A549 (cell line): Measurements from ENCODE around the gene NQO2. TPM values are rescaled to one million over a fixed set of nuclear protein-coding genes. Genes with fewer than 3 reads are reported as not detected.

Experiments used
- ATAC-seq, 2 experiments: fragments of 200-7000 bp in 1 of 2; fragments of >200 bp in 1 of 2; cut with Nextera tagmentation in 1 of 2; cut with Tn5 transposase in 1 of 2; 3 replicates each; pipeline versions ENCODE4 v1.8.0 to v1.9.1; 2018 to 2020; ENCODE audit warnings: mild to moderate bottlenecking in 1 of 2, moderate library complexity in 1 of 2
- CTCF ChIA-PET: fragments of 300-600 bp; sonication (Branson Sonifier 250); formaldehyde crosslinking; extraction: SDS; loops from one replicate; lab custom pipeline; 2021; ENCODE audit warnings: antibody characterized with exemption, inconsistent platforms; lab: Yijun Ruan, JAX
- POLR2A ChIA-PET: fragments of 350-600 bp; formaldehyde crosslinking; extraction: SDS; loops from one replicate; lab custom pipeline; 2021; ENCODE audit warnings: antibody characterized with exemption, inconsistent platforms; lab: Yijun Ruan, JAX
- DNase-seq, 2 experiments: peaks; one replicate each; pipeline versions ENCODE4 v3.0.0 to v3.0.0-alpha.2; 2011 to 2016; ENCODE audit warnings: low read depth in 1 of 2, low spot score in 1 of 2
- FAIRE-seq: peaks from 2 replicates; lab custom pipeline; 2011; peaks lifted over from hg19 to GRCh38; lab: Jason Lieb, UNC
- H3K27ac ChIP-seq, 2 experiments: fragments of >200 bp; sonication (Bioruptor Twin); formaldehyde crosslinking; 3 replicates each; pipeline ENCODE4 v1.5.1; 2016 to 2017
- H3K4me1 ChIP-seq: fragments of >200 bp; sonication (Bioruptor Twin); formaldehyde crosslinking; 3 replicates; pipeline ENCODE4 v1.6.1; 2016
- H3K4me2 ChIP-seq: fragments of >200 bp; sonication (Bioruptor Twin); formaldehyde crosslinking; 3 replicates; pipeline ENCODE4 v1.6.1; 2016
- H3K4me3 ChIP-seq: fragments of >200 bp; sonication (Bioruptor Twin); formaldehyde crosslinking; 3 replicates; pipeline ENCODE4 v1.5.1; 2016
- H3K9me3 ChIP-seq: fragments of >200 bp; sonication (Bioruptor Twin); formaldehyde crosslinking; 3 replicates; pipeline ENCODE4 v1.6.1; 2016
- CBX8 ChIP-seq: fragments of 200-600 bp; sonication (generic); IDR thresholded peaks from 2 replicates; pipeline ENCODE4 v1.6.1; 2016
- CHD4 ChIP-seq: fragments of 200-600 bp; sonication (generic); IDR thresholded peaks from 2 replicates; pipeline ENCODE4 v1.6.1; 2016; ENCODE audit warnings: antibody characterized with exemption, mild to moderate bottlenecking, borderline replicate concordance
- FOSB ChIP-seq: fragments of 250-450 bp; sonication (Bioruptor Pico); IDR thresholded peaks from 2 replicates; pipeline ENCODE4 v1.5.0; 2020; ENCODE audit warnings: mild to moderate bottlenecking, moderate library complexity
- FOSL2 ChIP-seq, 2 experiments: fragments of 450-650 bp in 1 of 2; fragments of >200 bp in 1 of 2; sonication (Bioruptor Twin) in 1 of 2; formaldehyde crosslinking; IDR thresholded peaks; 2 replicates each; pipeline versions ENCODE4 v1.5.0 to v1.6.1; 2016 to 2020; ENCODE audit warnings: mild to moderate bottlenecking in 1 of 2, moderate library complexity in 1 of 2
- GATA3 ChIP-seq: IDR thresholded peaks from 2 replicates; pipeline ENCODE4 v1.6.1; 2012; ENCODE audit warnings: borderline replicate concordance
- HDAC2 ChIP-seq: fragments of 200-600 bp; sonication (generic); IDR thresholded peaks from 2 replicates; pipeline ENCODE4 v1.6.1; 2016
- HOXB13 ChIP-seq: fragments of 250-450 bp; sonication (Bioruptor Pico); IDR thresholded peaks from 2 replicates; pipeline ENCODE4 v1.5.0; 2020; ENCODE audit warnings: low read depth, mild to moderate bottlenecking, moderate library complexity
- HOXB5 ChIP-seq: fragments of 250-450 bp; sonication (Bioruptor Pico); IDR thresholded peaks from 2 replicates; pipeline ENCODE4 v1.5.0; 2020; ENCODE audit warnings: mild to moderate bottlenecking, moderate library complexity
- JUN ChIP-seq, 2 experiments: fragments of >200 bp; sonication (Bioruptor Twin); formaldehyde crosslinking; IDR thresholded peaks; 2 replicates in 1 of 2; 3 replicates in 1 of 2; pipeline ENCODE4 v1.6.1; 2016 to 2017
- KDM1A ChIP-seq: fragments of 200-600 bp; sonication (generic); IDR thresholded peaks from 2 replicates; pipeline ENCODE4 v1.6.1; 2016; ENCODE audit warnings: low read depth, mild to moderate bottlenecking
- KDM5A ChIP-seq: fragments of 200-600 bp; sonication (generic); IDR thresholded peaks from 2 replicates; pipeline ENCODE4 v1.6.1; 2016; ENCODE audit warnings: antibody characterized with exemption, mild to moderate bottlenecking
- MAFK ChIP-seq: fragments of 450-650 bp; IDR thresholded peaks from 2 replicates; pipeline ENCODE4 v1.6.1; 2014; ENCODE audit not compliant: partially characterized antibody
- MAZ ChIP-seq: fragments of 150-350 bp; IDR thresholded peaks from 2 replicates; pipeline ENCODE4 v1.6.1; 2014; ENCODE audit warnings: antibody characterized with exemption, low read depth, low read length, borderline replicate concordance
- MYC ChIP-seq: IDR thresholded peaks from 2 replicates; pipeline ENCODE4 v1.6.1; 2012; ENCODE audit warnings: mild to moderate bottlenecking, inconsistent platforms, low read length, improper control_type of control experiment, borderline replicate concordance
- POLR2A ChIP-seq: IDR thresholded peaks from 2 replicates; pipeline ENCODE4 v1.6.1; 2012; ENCODE audit warnings: mild to moderate bottlenecking, low read length
- SMC3 ChIP-seq: fragments of >200 bp; sonication (Bioruptor Twin); formaldehyde crosslinking; IDR thresholded peaks from 3 replicates; pipeline ENCODE4 v1.6.1; 2018; ENCODE audit warnings: inconsistent platforms
- TFCP2L1 ChIP-seq: fragments of 250-450 bp; sonication (Bioruptor Pico); IDR thresholded peaks from 2 replicates; pipeline ENCODE4 v1.5.0; 2021; ENCODE audit warnings: mild to moderate bottlenecking
- ZC3H11A ChIP-seq: fragments of 450-650 bp; IDR thresholded peaks from 2 replicates; pipeline ENCODE4 v1.6.1; 2014; ENCODE audit warnings: antibody characterized with exemption, mild to moderate bottlenecking
- ZNF302 ChIP-seq: fragments of 250-450 bp; sonication (Bioruptor Pico); IDR thresholded peaks from 2 replicates; pipeline ENCODE4 v1.9.0; 2021; ENCODE audit warnings: inconsistent platforms, mild to moderate bottlenecking, moderate library complexity
- ZSCAN20 ChIP-seq: fragments of 250-450 bp; sonication (Bioruptor Pico); IDR thresholded peaks from 2 replicates; pipeline ENCODE4 v1.8.0; 2022; ENCODE audit warnings: mild to moderate bottlenecking, moderate library complexity
- WGBS: methylation state at CpG from one replicate; pipeline ENCODE4 v1.1.6; 2017; ENCODE audit errors: missing lambda C conversion rate; 5-methylcytosine and 5-hydroxymethylcytosine counted together
- polyA plus RNA-seq, 4 experiments: library from polyadenylated mRNA; depleted of rRNA in 3 of 4; stranded (reverse); fragments of >200 nt; fragmentation: RNase III in 1 of 4; extraction: RNeasy Plus Mini Kit Qiagen cat#74134 plus additional on column Dnase treatment in 1 of 4; gene quantifications; 2 replicates in 3 of 4; 3 replicates in 1 of 4; pipeline ENCODE4 v1.2.3, GENCODE V29; 2011 to 2017
- TF ChIP-seq, protein P1 (sequence below): fragments of 150-350 bp; IDR thresholded peaks from 2 replicates; pipeline ENCODE4 v1.6.1; 2014; ENCODE audit warnings: low read depth, mild to moderate bottlenecking, low read length
- TF ChIP-seq, protein P2 (sequence below): IDR thresholded peaks from 2 replicates; pipeline ENCODE4 v1.6.1; 2012

Gene NQO2
- polyA plus RNA-seq, 2 of the 4 experiments (the other 2 are of a cell fraction): 67.2 to 86.5 TPM

DNA sequence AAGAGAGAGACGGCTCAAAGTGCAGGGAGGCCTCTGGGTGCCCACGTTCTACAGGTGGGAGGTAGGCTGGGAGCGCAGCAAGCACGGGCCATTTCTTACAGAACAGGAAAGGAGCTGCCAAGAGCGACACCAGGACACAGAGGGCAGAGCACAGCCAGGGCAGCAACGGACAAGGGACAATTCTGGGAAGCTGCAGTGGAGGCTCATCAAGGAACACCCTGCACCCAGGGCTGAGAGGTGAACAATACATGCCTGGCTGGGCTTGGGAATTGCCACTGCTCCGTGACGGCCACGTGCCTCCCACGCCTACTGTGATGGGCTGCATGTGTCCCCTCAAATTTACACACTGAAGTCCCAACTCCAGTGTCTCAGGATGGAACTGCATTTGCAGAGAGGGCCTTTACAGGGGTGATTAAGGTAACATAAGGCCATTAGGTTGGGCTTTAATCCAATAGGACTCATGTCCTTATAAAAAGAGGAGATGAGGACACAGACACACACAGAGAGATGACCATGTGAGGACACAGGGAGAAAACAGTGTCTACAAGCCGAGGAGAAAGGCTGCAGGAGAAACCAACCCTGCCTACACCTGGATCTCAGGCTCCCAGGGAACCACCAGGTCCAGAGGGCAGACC, 41.9 kb upstream of the NQO2 start:
- H3K4me2 ChIP-seq: no peak overlapping the region
- no peak for TF ChIP-seq ZNF302 (CRISPR knock-in tag)
- peaks cover 39% of the 10 kb centered on the region for H3K4me1 ChIP-seq
- FAIRE-seq (no peak), DNase-seq (no peak), ATAC-seq (no peak)
- no peak overlapping the region for H3K27ac ChIP-seq
- WGBS: 93% methylated on average over 8 of the region's 11 CpGs
- POLR2A ChIA-PET: no interaction called here
- no peaks in the 10 kb centered on the region for H3K9me3 ChIP-seq
- no peak overlapping the region for H3K4me3 ChIP-seq
- CTCF ChIA-PET: interaction anchor here (1.2 to 5.8 kb wide), 2 partner anchors 22 to 31 kb away, joined by 3 to 36 read pairs; no protein-coding TSS in a partner anchor

DNA sequence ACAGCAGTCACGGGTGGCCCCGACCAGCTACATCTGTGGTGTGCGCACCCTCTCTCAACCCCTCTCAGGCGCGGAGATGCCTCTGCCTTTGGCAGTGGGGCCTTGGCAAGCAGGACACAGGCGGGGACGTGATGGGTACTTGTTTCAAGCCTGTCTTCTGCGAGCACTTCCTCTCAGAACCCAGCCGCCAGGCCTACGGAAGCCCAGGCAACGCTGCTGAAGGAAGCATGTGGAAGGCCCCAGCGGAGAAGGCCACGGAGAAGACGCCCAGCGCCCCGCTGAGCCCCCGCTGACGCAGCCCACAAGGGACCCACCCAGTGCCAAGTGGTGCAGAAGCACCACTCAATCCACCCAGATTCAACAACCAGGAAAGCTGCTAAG, 41.4 kb upstream of the NQO2 start:
- TF ChIP-seq HOXB13 (CRISPR knock-in tag): no peak
- TF ChIP-seq MYC: no peak
- no peak for TF ChIP-seq CHD4
- TF ChIP-seq SMC3: no peak
- ChIA-PET POLR2A (no interaction called here), CTCF (interaction anchor here (5.8 kb wide), 1 partner anchor 30 kb away, joined by 36 read pairs; no protein-coding TSS in a partner anchor)
- Histone ChIP-seq H3K9me3 (no peaks in the 10 kb centered on the region), H3K27ac (no peak overlapping the region), H3K4me2 (no peak overlapping the region), H3K4me3 (no peak overlapping the region), H3K4me1 (peaks cover 36% of the 10 kb centered on the region)
- no peak for FAIRE-seq
- WGBS: 98% methylated on average over 8 of the region's 18 CpGs
- ATAC-seq: no peak
- no peak for DNase-seq

DNA sequence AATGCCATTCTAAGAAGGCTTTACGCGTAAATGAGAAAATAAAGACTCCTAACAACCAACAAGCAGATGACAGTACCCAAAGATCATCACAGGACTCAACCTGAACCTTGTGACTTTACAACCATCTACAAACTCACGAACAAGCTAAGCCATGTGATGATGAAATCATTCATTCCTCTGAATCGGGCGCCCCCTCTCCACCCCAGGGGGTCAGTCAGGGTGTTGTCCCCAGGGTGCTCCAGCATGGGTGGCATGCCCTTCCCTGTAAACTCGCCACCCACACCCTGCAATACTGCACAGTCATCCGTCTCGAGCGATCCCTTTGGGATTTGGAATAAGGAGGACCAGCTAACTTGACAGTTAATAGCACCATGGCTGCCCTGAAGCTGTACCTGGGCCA, 40.9 kb upstream of the NQO2 start:
- Histone ChIP-seq H3K4me3 (no peak overlapping the region), H3K4me1 (peaks cover 36% of the 10 kb centered on the region), H3K27ac (peak overlapping the region in 1 of 2 experiments; percentile 31; a peak in 1 of 6 replicates), H3K4me2 (no peak overlapping the region), H3K9me3 (no peaks in the 10 kb centered on the region)
- ATAC-seq (no peak), DNase-seq (no peak), FAIRE-seq (no peak)
- ChIA-PET POLR2A (no interaction called here), CTCF (interaction anchor here (5.8 kb wide), 1 partner anchor 30 kb away, joined by 36 read pairs; no protein-coding TSS in a partner anchor)
- no peak for TF ChIP-seq FOSB
- peak; percentile 5 for TF ChIP-seq MAFK
- 80% methylated on average over 8 of the region's 9 CpGs for WGBS

DNA sequence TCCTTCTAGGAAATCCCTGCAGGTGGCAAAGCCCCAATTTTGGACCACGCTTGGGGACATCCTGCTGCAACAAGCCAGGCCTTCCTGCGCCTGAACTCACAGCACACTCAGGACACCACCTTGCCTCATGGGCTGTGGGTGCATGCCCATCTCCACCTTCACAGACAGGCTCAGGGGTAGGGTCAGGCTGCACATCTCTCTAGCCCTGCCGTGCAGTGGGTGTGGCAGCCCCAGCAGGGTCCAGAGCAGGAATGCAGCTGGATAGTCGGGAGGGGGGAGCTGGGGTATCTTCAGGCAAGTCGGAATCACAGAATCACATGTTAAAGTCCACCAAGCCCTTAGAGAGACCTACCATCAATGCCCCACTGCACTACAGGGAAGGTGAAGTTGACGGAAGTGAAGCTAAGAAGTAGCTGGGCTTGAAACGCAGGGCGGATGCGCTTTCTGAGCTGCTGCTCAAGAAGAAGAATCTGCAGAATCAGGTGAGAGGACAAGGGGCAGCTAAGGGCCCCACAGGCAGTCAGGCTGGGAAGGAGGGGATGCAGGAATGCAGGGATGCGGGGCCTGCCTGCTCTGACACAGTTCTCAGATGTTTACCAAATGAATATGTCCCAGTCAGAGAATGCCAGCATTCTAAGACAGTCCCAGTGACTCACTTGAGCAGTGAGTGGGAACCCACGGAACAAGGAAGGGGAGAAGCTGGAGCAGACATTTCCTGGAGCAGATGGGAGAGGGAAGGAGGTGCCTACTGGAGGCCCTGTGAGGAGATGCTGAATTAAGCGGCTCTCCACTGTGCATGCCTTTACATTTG, 39.6 kb upstream of the NQO2 start:
- no peak for TF ChIP-seq FOSL2 (IDR thresholded peaks at IDR 0.05)
- peak; percentile 25; the same call in 1 of the 2 replicates for TF ChIP-seq FOSL2 (CRISPR knock-in tag; IDR thresholded peaks at IDR 0.05)
- TF ChIP-seq MAZ: no peak
- no peak overlapping the region for H3K4me3 ChIP-seq
- ATAC-seq (peak; percentile 63 to 80), DNase-seq (peak in 1 of 2 experiments; percentile 38), FAIRE-seq (no peak)
- peak overlapping the region; percentile 21 to 52; a peak in 3 of 6 replicates for H3K27ac ChIP-seq
- CTCF ChIA-PET: interaction anchor here (0.7 to 1.8 kb wide), 5 partner anchors 8 to 114 kb away, joined by 3 to 7 read pairs (median 4); no protein-coding TSS in a partner anchor
- peaks cover 36% of the 10 kb centered on the region for H3K4me1 ChIP-seq
- 66% methylated on average over 11 of the region's 12 CpGs for WGBS
- H3K9me3 ChIP-seq: no peaks in the 10 kb centered on the region
- peak overlapping the region; percentile 47 for H3K4me2 ChIP-seq
- POLR2A ChIA-PET: interaction anchor here (0.7 kb wide), 1 partner anchor 12 kb away, joined by 3 read pairs; the partner anchor contains the start of gene SERPINB6

DNA sequence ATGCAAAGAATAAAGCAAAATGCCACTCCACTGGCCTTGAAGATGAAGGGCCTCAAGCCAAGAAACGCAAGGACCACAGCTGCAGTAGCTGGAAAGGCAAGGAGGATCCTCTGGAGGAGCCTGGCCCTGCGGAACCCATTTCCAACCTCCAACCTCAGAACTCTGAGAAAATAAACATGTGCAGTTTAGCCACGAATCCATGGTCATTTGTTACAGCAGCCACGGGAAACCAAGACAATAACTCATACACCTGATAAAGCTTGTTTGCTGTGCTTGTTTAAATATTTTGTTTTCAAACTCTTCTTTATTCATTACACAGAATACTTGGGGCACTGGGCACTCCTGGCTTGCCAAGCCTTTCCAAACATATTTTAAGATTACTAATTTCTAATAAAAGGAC, 38.8 kb upstream of the NQO2 start:
- ChIA-PET POLR2A (interaction anchor here (0.7 kb wide), 1 partner anchor 11 kb away, joined by 3 read pairs; the partner anchor contains the start of gene SERPINB6), CTCF (interaction anchor here (0.7 to 1.8 kb wide), 6 partner anchors 8 to 115 kb away, joined by 3 to 7 read pairs (median 4); no protein-coding TSS in a partner anchor)
- DNase-seq: no peak
- ATAC-seq: no peak; a peak in 1 of 6 replicates
- no peaks in the 10 kb centered on the region for H3K9me3 ChIP-seq
- no peak for FAIRE-seq
- WGBS: 45% methylated on average over 4 of the region's 4 CpGs
- peaks cover 36% of the 10 kb centered on the region for H3K4me1 ChIP-seq
- H3K27ac ChIP-seq: peak overlapping the region; percentile 21 to 52; a peak in 2 of 6 replicates
- H3K4me3 ChIP-seq: no peak overlapping the region
- H3K4me2 ChIP-seq: peak overlapping the region; percentile 47
- no peak for TF ChIP-seq CBX8
- no peak for TF ChIP-seq MYC
- TF ChIP-seq TFCP2L1: no peak
- no peak for TF ChIP-seq JUN (IDR thresholded peaks at IDR 0.05)
- no peak for TF ChIP-seq HOXB5 (CRISPR knock-in tag)
- no peak for TF ChIP-seq KDM5A
- no peak for TF ChIP-seq HDAC2
- TF ChIP-seq, protein P1, sequence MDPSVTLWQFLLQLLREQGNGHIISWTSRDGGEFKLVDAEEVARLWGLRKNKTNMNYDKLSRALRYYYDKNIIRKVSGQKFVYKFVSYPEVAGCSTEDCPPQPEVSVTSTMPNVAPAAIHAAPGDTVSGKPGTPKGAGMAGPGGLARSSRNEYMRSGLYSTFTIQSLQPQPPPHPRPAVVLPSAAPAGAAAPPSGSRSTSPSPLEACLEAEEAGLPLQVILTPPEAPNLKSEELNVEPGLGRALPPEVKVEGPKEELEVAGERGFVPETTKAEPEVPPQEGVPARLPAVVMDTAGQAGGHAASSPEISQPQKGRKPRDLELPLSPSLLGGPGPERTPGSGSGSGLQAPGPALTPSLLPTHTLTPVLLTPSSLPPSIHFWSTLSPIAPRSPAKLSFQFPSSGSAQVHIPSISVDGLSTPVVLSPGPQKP: no peak
- no peak for TF ChIP-seq MAFK
- no peak for TF ChIP-seq ZSCAN20 (CRISPR knock-in tag)
- TF ChIP-seq GATA3: no peak
- TF ChIP-seq, protein P2, sequence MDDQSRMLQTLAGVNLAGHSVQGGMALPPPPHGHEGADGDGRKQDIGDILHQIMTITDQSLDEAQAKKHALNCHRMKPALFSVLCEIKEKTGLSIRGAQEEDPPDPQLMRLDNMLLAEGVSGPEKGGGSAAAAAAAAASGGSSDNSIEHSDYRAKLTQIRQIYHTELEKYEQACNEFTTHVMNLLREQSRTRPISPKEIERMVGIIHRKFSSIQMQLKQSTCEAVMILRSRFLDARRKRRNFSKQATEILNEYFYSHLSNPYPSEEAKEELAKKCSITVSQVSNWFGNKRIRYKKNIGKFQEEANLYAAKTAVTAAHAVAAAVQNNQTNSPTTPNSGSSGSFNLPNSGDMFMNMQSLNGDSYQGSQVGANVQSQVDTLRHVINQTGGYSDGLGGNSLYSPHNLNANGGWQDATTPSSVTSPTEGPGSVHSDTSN: no peak
- no peak for TF ChIP-seq ZNF302 (CRISPR knock-in tag)
- no peak for TF ChIP-seq POLR2A
- no peak for TF ChIP-seq HOXB13 (CRISPR knock-in tag)
- no peak for TF ChIP-seq ZC3H11A
- TF ChIP-seq KDM1A: no peak
